ENCODE results near the gene IGSF21. TPM values are rescaled to one million over a fixed set of nuclear protein-coding genes. Genes with fewer than 3 reads are reported as not detected.

The IGSF21 gene
- total and polyA plus RNA-seq, 2 donors from 2014 or later, result 1.4 to 6.6 TPM

DNA sequence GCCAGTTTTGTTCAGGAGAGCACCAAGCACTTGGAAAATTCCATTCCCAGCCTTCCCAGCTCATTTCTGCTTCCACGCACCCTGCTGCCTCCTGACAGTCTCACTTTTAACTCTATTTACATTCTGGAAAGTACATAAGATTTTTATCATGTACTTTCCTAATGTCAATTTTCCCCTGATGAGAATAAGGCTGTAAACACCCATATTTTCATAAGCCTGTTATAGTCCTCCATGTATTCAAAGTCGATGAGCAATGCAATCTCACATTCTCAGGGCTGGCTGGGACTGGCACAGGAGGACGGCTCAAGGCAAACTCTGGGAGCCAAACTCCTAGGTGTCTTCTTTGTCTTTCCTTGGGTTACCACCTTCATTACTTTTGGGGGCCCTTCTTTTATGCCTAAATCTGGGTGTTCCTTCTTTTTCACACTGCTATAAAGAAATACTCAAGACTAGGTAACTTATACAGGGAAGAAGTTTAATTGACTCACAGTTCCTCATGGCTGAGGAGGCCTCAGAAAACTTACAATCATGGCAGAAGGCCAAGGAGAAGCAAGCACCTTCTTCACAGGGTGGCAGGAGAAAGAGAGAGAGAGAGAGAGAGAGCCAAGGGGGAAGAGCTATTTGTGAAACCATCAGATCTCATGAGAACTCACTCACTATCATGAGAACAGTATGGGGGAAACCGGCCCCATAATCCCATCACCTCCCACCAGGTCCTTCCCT lies 94.6 kb downstream of the IGSF21 start:
- FAIRE-seq (no peak), DNase-seq (no peak)
- Histone ChIP-seq H3K27me3 (ENCODE audit: control insufficient read depth, insufficient read depth, low read length) (peaks cover 7% of the 10 kb centered on the region), H3K27ac (ENCODE audit: low read depth in 2 of 2, low read length in 2 of 2) (no peak overlapping the region), H3K9me3 (ENCODE audit: control insufficient read depth in 2 of 3, insufficient read depth in 1 of 3, low read length in 3 of 3) (peaks cover 0 to 5% (median 0%) of the 10 kb centered on the region in 3 donors), H3K36me3 (ENCODE audit: control insufficient read depth in 2 of 3, insufficient read depth in 3 of 3, low read length in 3 of 3) (no peaks in the 10 kb centered on the region), H3K9ac (ENCODE audit: low read length in 3 of 3) (no peak overlapping the region), H3K4me3 (ENCODE audit: low read length in 3 of 3) (no peak overlapping the region), H3K4me1 (ENCODE audit: control insufficient read depth in 2 of 3, insufficient read depth in 2 of 3, low read depth in 1 of 3, low read length in 3 of 3) (no peaks in the 10 kb centered on the region)
- intact Hi-C loops (cut with DNase I), result no loop called here
- TF ChIP-seq, protein P1, sequence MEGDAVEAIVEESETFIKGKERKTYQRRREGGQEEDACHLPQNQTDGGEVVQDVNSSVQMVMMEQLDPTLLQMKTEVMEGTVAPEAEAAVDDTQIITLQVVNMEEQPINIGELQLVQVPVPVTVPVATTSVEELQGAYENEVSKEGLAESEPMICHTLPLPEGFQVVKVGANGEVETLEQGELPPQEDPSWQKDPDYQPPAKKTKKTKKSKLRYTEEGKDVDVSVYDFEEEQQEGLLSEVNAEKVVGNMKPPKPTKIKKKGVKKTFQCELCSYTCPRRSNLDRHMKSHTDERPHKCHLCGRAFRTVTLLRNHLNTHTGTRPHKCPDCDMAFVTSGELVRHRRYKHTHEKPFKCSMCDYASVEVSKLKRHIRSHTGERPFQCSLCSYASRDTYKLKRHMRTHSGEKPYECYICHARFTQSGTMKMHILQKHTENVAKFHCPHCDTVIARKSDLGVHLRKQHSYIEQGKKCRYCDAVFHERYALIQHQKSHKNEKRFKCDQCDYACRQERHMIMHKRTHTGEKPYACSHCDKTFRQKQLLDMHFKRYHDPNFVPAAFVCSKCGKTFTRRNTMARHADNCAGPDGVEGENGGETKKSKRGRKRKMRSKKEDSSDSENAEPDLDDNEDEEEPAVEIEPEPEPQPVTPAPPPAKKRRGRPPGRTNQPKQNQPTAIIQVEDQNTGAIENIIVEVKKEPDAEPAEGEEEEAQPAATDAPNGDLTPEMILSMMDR (IDR thresholded peaks at IDR 0.05; ENCODE audit: borderline replicate concordance, extremely low read depth, insufficient read depth), result no peak

DNA sequence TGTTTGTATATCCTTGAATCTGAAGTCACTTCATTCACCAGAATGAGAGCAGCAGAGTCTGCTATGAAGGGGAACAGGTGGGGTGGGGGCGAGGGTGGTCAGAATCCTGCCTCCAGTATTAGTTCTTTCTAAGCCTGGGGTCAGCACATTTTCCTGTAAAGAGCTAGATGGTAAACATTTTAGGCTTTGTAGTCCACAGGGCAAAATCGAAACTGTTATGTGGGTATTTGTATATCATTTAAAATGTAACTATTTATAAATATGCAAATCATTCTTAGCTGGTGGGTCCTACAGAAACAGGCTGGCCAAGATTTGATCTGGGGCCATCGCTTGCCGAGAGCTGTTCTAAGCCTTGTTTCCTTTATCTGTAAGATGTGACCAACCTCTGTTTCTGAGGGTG lies 96.0 kb downstream of the IGSF21 start:
- Histone ChIP-seq H3K27me3 (ENCODE audit: control insufficient read depth, insufficient read depth, low read length) (peaks cover 2% of the 10 kb centered on the region), H3K4me3 (ENCODE audit: low read length in 3 of 3) (no peak overlapping the region), H3K27ac (ENCODE audit: low read depth in 2 of 2, low read length in 2 of 2) (no peak overlapping the region), H3K9ac (ENCODE audit: low read length in 3 of 3) (no peak overlapping the region), H3K36me3 (ENCODE audit: control insufficient read depth in 2 of 3, insufficient read depth in 3 of 3, low read length in 3 of 3) (no peaks in the 10 kb centered on the region), H3K4me1 (ENCODE audit: control insufficient read depth in 2 of 3, insufficient read depth in 2 of 3, low read depth in 1 of 3, low read length in 3 of 3) (no peaks in the 10 kb centered on the region), H3K9me3 (ENCODE audit: control insufficient read depth in 2 of 3, insufficient read depth in 1 of 3, low read length in 3 of 3) (peaks cover 0 to 8% (median 0%) of the 10 kb centered on the region in 3 donors)
- intact Hi-C loops (cut with DNase I), result no loop called here
- DNase-seq (no peak), FAIRE-seq (no peak)
- TF ChIP-seq, protein P1 (IDR thresholded peaks at IDR 0.05; ENCODE audit: borderline replicate concordance, extremely low read depth, insufficient read depth), result no peak

DNA sequence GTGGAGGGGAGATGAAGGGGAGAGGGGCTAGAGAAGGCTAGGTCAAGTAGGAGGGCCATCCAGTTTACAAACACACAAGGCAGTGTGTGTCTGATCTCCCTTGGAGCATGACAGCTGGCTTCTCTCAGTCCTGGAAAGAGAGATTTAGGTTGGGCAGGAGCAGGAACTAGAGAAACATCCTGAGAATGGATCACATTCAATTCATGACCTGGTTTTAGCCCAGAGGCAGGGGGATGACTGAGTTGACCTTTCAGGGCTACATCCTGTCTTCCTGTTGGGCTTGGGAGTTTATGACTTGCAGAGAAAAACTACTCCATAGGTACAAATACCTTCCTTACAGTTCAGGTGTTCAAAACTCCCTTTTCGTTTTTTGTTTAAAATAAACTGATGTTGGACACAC lies 97.0 kb downstream of the IGSF21 start:
- intact Hi-C loops (cut with DNase I), result no loop called here
- H3K4me1 ChIP-seq (ENCODE audit: control insufficient read depth in 2 of 3, insufficient read depth in 2 of 3, low read depth in 1 of 3, low read length in 3 of 3), result no peaks in the 10 kb centered on the region
- H3K4me3 ChIP-seq (ENCODE audit: low read length in 3 of 3), result no peak overlapping the region
- peaks cover 0 to 8% (median 0%) of the 10 kb centered on the region in 3 donors for H3K9me3 ChIP-seq (ENCODE audit: control insufficient read depth in 2 of 3, insufficient read depth in 1 of 3, low read length in 3 of 3)
- TF ChIP-seq, protein P1 (IDR thresholded peaks at IDR 0.05; ENCODE audit: borderline replicate concordance, extremely low read depth, insufficient read depth), result no peak
- H3K27ac ChIP-seq (ENCODE audit: low read depth in 2 of 2, low read length in 2 of 2), result no peak overlapping the region
- no peak for FAIRE-seq
- DNase-seq, result peak in 3 of 5 donors; percentile 11 to 42 (median 29)
- no peaks in the 10 kb centered on the region for H3K36me3 ChIP-seq (ENCODE audit: control insufficient read depth in 2 of 3, insufficient read depth in 3 of 3, low read length in 3 of 3)
- peaks cover 2% of the 10 kb centered on the region for H3K27me3 ChIP-seq (ENCODE audit: control insufficient read depth, insufficient read depth, low read length)
- no peak overlapping the region for H3K9ac ChIP-seq (ENCODE audit: low read length in 3 of 3)
